IMR-90 (cell line): Measurements from ENCODE around the gene BRME1. TPM values are rescaled to one million over a fixed set of nuclear protein-coding genes. Genes with fewer than 3 reads are reported as not detected.
A peak's percentile ranks its signal among the peaks of the same experiment; 100 is the strongest.

Experiments used
- ATAC-seq: fragments of 200-7000 bp; cut with Tn5 transposase; 2 replicates; pipeline ENCODE4 v1.9.1; 2020; ENCODE audit warnings: low read depth, mild to moderate bottlenecking, moderate library complexity
- BruUV-seq: library from RNA; stranded (reverse); fragments of 400-500 nt; replicated peaks from 2 replicates; lab custom pipeline; 2021; lab: Mats Ljungman, UMichigan
- CTCF ChIA-PET: fragments of 300-600 bp; formaldehyde crosslinking; extraction: SDS; loops from one replicate; lab custom pipeline; 2021; ENCODE audit warnings: antibody characterized with exemption; lab: Yijun Ruan, JAX
- POLR2A ChIA-PET: fragments of 300-600 bp; sonication (Branson Sonifier 250); formaldehyde crosslinking; loops from one replicate; lab custom pipeline; 2022; ENCODE audit warnings: antibody characterized with exemption; ENCODE audit not compliant: unreplicated experiment; lab: Charles Lee
- DNase-seq: peaks from one replicate; pipeline ENCODE4 v3.0.0; 2013
- H2AFZ ChIP-seq: replicated peaks from 2 replicates; pipeline ENCODE3; 2013; ENCODE audit warnings: low read length, mild to moderate bottlenecking; ENCODE audit not compliant: poor library complexity
- H2AK5ac ChIP-seq: 2 replicates; pipeline ENCODE4 v1.6.1; 2013; ENCODE audit warnings: low read depth, low read length, inconsistent platforms
- H2AK9ac ChIP-seq: replicated peaks from 2 replicates; pipeline ENCODE3; 2013; ENCODE audit warnings: mild to moderate bottlenecking, low read depth, low read length, moderate library complexity; ENCODE audit not compliant: poor library complexity
- H2BK120ac ChIP-seq: 2 replicates; pipeline ENCODE4 v1.6.1; 2013; ENCODE audit warnings: low read depth, low read length, inconsistent platforms
- H2BK15ac ChIP-seq: 3 replicates; pipeline ENCODE4 v1.6.1; 2013; ENCODE audit warnings: low read depth, low read length, inconsistent platforms
- H2BK20ac ChIP-seq: 2 replicates; pipeline ENCODE4 v1.6.1; 2013; ENCODE audit warnings: low read depth, mild to moderate bottlenecking, inconsistent platforms, low read length, moderate library complexity
- H2BK5ac ChIP-seq: 2 replicates; pipeline ENCODE4 v1.6.1; 2013; ENCODE audit warnings: mild to moderate bottlenecking, low read depth, low read length, inconsistent platforms; ENCODE audit not compliant: poor library complexity, severe bottlenecking
- H3K14ac ChIP-seq: replicated peaks from 2 replicates; pipeline ENCODE4 v1.6.1; 2013; ENCODE audit warnings: low read depth, low read length, inconsistent platforms
- H3K18ac ChIP-seq: 2 replicates; pipeline ENCODE4 v1.6.1; 2013; ENCODE audit warnings: low read depth, low read length, control low read depth
- H3K23ac ChIP-seq: 2 replicates; pipeline ENCODE4 v1.6.1; 2013; ENCODE audit warnings: low read depth, low read length, inconsistent platforms
- H3K27ac ChIP-seq: 2 replicates; pipeline ENCODE4 v1.5.1; 2013; ENCODE audit warnings: mild to moderate bottlenecking, control low read depth, low read length; ENCODE audit not compliant: insufficient read depth
- H3K27me3 ChIP-seq: 2 replicates; pipeline ENCODE4 v1.6.1; 2013; ENCODE audit warnings: low read length; ENCODE audit not compliant: control insufficient read depth, insufficient read depth
- H3K36me3 ChIP-seq: 2 replicates; pipeline ENCODE4 v1.6.1; 2013; ENCODE audit warnings: low read length, mixed read lengths; ENCODE audit not compliant: control insufficient read depth, insufficient read depth
- H3K4ac ChIP-seq: 2 replicates; pipeline ENCODE4 v1.6.1; 2013; ENCODE audit warnings: low read depth, low read length, inconsistent platforms
- H3K4me1 ChIP-seq: 2 replicates; pipeline ENCODE4 v1.6.1; 2013; ENCODE audit warnings: low read length, mixed read lengths; ENCODE audit not compliant: control insufficient read depth, insufficient read depth
- H3K4me2 ChIP-seq: 2 replicates; pipeline ENCODE4 v1.6.1; 2013; ENCODE audit warnings: low read depth, mild to moderate bottlenecking, control low read depth, low read length, moderate library complexity
- H3K4me3 ChIP-seq: 2 replicates; pipeline ENCODE4 v1.5.1; 2013; ENCODE audit warnings: low read depth, mild to moderate bottlenecking, control low read depth, low read length, moderate library complexity; ENCODE audit not compliant: insufficient read depth
- H3K56ac ChIP-seq: 2 replicates; pipeline ENCODE4 v1.6.1; 2013; ENCODE audit warnings: low read length, inconsistent platforms; ENCODE audit not compliant: insufficient read depth; ENCODE audit errors: extremely low read depth
- H3K79me1 ChIP-seq, 2 experiments: 2 replicates each; pipeline ENCODE4 v1.6.1; 2013; ENCODE audit warnings: low read length in 2 of 2, inconsistent platforms in 1 of 2, low read depth in 1 of 2
- H3K9ac ChIP-seq: 2 replicates; pipeline ENCODE4 v1.6.1; 2013; ENCODE audit warnings: low read depth, low read length, control low read depth
- H3K9me1 ChIP-seq: 2 replicates; pipeline ENCODE4 v1.6.1; 2013; ENCODE audit warnings: low read length, inconsistent platforms; ENCODE audit not compliant: insufficient read depth
- H3K9me3 ChIP-seq: 2 replicates; pipeline ENCODE4 v1.6.1; 2013; ENCODE audit warnings: low read length; ENCODE audit not compliant: control insufficient read depth, insufficient read depth
- H4K20me1 ChIP-seq: 2 replicates; pipeline ENCODE4 v1.6.1; 2013; ENCODE audit warnings: low read length, inconsistent platforms; ENCODE audit not compliant: insufficient read depth
- H4K5ac ChIP-seq: 2 replicates; pipeline ENCODE4 v1.6.1; 2013; ENCODE audit warnings: mild to moderate bottlenecking, low read depth, low read length, control low read depth
- H4K8ac ChIP-seq, 2 experiments: 2 replicates each; pipeline ENCODE4 v1.6.1; 2013; ENCODE audit warnings: low read depth in 2 of 2, low read length in 2 of 2, control low read depth in 1 of 2, inconsistent platforms in 1 of 2
- H4K91ac ChIP-seq: 2 replicates; pipeline ENCODE4 v1.6.1; 2013; ENCODE audit warnings: low read depth, low read length, inconsistent platforms; ENCODE audit not compliant: insufficient read depth
- BHLHE40 ChIP-seq: fragments of 150-350 bp; IDR thresholded peaks from 2 replicates; pipeline ENCODE4 v1.6.1; 2016; ENCODE audit warnings: mild to moderate bottlenecking, low read depth, low read length
- CEBPB ChIP-seq: IDR thresholded peaks from 2 replicates; pipeline ENCODE4 v1.6.1; 2012; ENCODE audit warnings: low read depth, low read length, improper control_type of control experiment
- CHD1 ChIP-seq: IDR thresholded peaks from 2 replicates; pipeline ENCODE4 v1.6.1; 2012; ENCODE audit warnings: low read depth, low read length, improper control_type of control experiment
- CTCF ChIP-seq: conservative IDR thresholded peaks from 2 replicates; pipeline ENCODE4 v1.5.1; 2012; ENCODE audit warnings: mild to moderate bottlenecking, low read depth, low read length, improper control_type of control experiment
- ELK1 ChIP-seq: fragments of 150-350 bp; IDR thresholded peaks from 2 replicates; pipeline ENCODE4 v1.6.1; 2016; ENCODE audit warnings: low read depth, mild to moderate bottlenecking, low read length, moderate library complexity, borderline replicate concordance
- MAZ ChIP-seq: IDR thresholded peaks from 2 replicates; pipeline ENCODE4 v1.6.1; 2012; ENCODE audit warnings: low read depth, mild to moderate bottlenecking, low read length, improper control_type of control experiment, moderate library complexity, borderline replicate concordance
- MXI1 ChIP-seq: IDR thresholded peaks from 2 replicates; pipeline ENCODE4 v1.6.1; 2012; ENCODE audit warnings: low read depth, mild to moderate bottlenecking, low read length, moderate library complexity, borderline replicate concordance
- POLR2A ChIP-seq: IDR thresholded peaks from 2 replicates; pipeline ENCODE4 v1.6.1; 2012; ENCODE audit warnings: mild to moderate bottlenecking, low read depth, low read length
- RAD21 ChIP-seq: IDR thresholded peaks from 2 replicates; pipeline ENCODE4 v1.6.1; 2012; ENCODE audit warnings: low read length, improper control_type of control experiment
- RCOR1 ChIP-seq: IDR thresholded peaks from 2 replicates; pipeline ENCODE4 v1.6.1; 2012; ENCODE audit warnings: mild to moderate bottlenecking, low read length, improper control_type of control experiment; ENCODE audit not compliant: insufficient replicate concordance
- RFX5 ChIP-seq: IDR thresholded peaks from 2 replicates; pipeline ENCODE4 v1.8.0; 2012; ENCODE audit warnings: low read depth, mild to moderate bottlenecking, low read length, moderate library complexity
- USF2 ChIP-seq: fragments of 150-350 bp; IDR thresholded peaks from 2 replicates; pipeline ENCODE4 v1.6.1; 2017; ENCODE audit warnings: mild to moderate bottlenecking, antibody characterized with exemption, low read length, low read depth
- WGBS, 2 experiments: methylation state at CpG; one replicate each; pipeline versions ENCODE4 v1.1.5 to v1.1.7; 2013; ENCODE audit warnings: missing lambda C conversion rate in 2 of 2; ENCODE audit not compliant: insufficient read length in 1 of 2; ENCODE audit errors: extremely low coverage in 2 of 2; 5-methylcytosine and 5-hydroxymethylcytosine counted together
- dilution Hi-C: fragments of 300-500 bp; cut with HindIII; formaldehyde crosslinking; loops from one replicate; pipeline ENCODE4 v1.14.3; 2018; ENCODE audit warnings: low sequenced_read_pairs; ENCODE audit not compliant: unreplicated experiment
- in situ Hi-C: fragments of 300-500 bp; cut with MboI; formaldehyde crosslinking; loops from 3 replicates; pipeline ENCODE4 v1.14.3; 2019; ENCODE audit warnings: low sequenced_read_pairs, inconsistent platforms, mixed read lengths
- intact Hi-C: fragments of 100-400 bp; cut with micrococcal nuclease; formaldehyde crosslinking; loops from 2 replicates; pipeline ENCODE4 v1.10.0; 2022
- polyA plus RNA-seq, 3 experiments: library from polyadenylated mRNA; depleted of rRNA; stranded (reverse); fragments of >200 nt; gene quantifications; 2 replicates each; pipeline ENCODE4 v1.2.3, GENCODE V29; 2012; ENCODE audit warnings: low replicate concordance in 1 of 3
- total RNA-seq: library from RNA; depleted of rRNA; stranded (reverse); fragments of >200 nt; gene quantifications from 2 replicates; pipeline ENCODE4 v1.2.3, GENCODE V29; 2012

Gene BRME1
- total and polyA plus RNA-seq, 2 of the 4 experiments (the other 2 are of a cell fraction): 0.18 to 0.38 TPM

- CTCF ChIA-PET: interaction anchor here (1.5 kb wide), 1 partner anchor 14 kb away, joined by 7 read pairs; no protein-coding TSS in a partner anchor
- Histone ChIP-seq H3K4me3 (peak overlapping the region; percentile 34), H2AFZ (peak overlapping the region; percentile 93), H3K27ac (peak overlapping the region; percentile 99), H3K4me2 (peak overlapping the region; percentile 81), H2BK5ac (peak overlapping the region; percentile 99), H3K9me3 (no peaks in the 10 kb centered on the region), H4K5ac (peak overlapping the region; percentile 77), H3K36me3 (no peaks in the 10 kb centered on the region), H4K91ac (peak overlapping the region; percentile 97), H3K14ac (peak overlapping the region; percentile 99), H2AK9ac (peak overlapping the region; percentile 90), H3K27me3 (no peaks in the 10 kb centered on the region), H3K18ac (peak overlapping the region; percentile 92), H2AK5ac (peak overlapping the region; percentile 98), H3K9me1 (peaks cover 18% of the 10 kb centered on the region), H3K4ac (peak overlapping the region; percentile 99), H3K23ac (peak overlapping the region; percentile 97; the same call in 1 of the 2 replicates), H3K56ac (peak overlapping the region; percentile 97), H4K8ac (peak overlapping the region; percentile 86 to 97), H3K4me1 (peaks cover 43% of the 10 kb centered on the region), H2BK20ac (peak overlapping the region; percentile 93), H3K79me1 (peaks cover 21 to 67% of the 10 kb centered on the region in 2 experiments), H2BK120ac (peak overlapping the region; percentile 99), H2BK15ac (peak overlapping the region; percentile 99; the same call in 2 of the 3 replicates), H3K9ac (peak overlapping the region; percentile 81), H4K20me1 (peaks cover 5% of the 10 kb centered on the region)
- DNase-seq (peak; percentile 91), ATAC-seq (peak; percentile 59)
- intact Hi-C loops: no loop called here
- no CpG with 5 or more reads among the region's 47 CpGs for WGBS, 2 experiments
- in situ Hi-C loops: loop anchor here (10.0 to 25.0 kb wide), 2 partner anchors 693 to 1060 kb away; partner anchors contain the start of genes HOOK2, IER2, JUNB and STX10
- POLR2A ChIA-PET: interaction anchor here (0.5 to 1.1 kb wide), 6 partner anchors 8 to 663 kb away, joined by 3 to 12 read pairs (median 4); no protein-coding TSS in a partner anchor
- no TSS peak for BruUV-seq
- dilution Hi-C loops: no loop called here
- TF ChIP-seq RCOR1: peak; percentile 86
- TF ChIP-seq MAZ: peak; percentile 94
- TF ChIP-seq CEBPB: no peak
- TF ChIP-seq MXI1: no peak
- TF ChIP-seq ELK1: no peak
- TF ChIP-seq RFX5: no peak
- peak; percentile 28; the same call in 1 of the 2 replicates for TF ChIP-seq RAD21
- 0 out of 2 replicates have a peak, but pooled peaks have one; percentile 18 for TF ChIP-seq CTCF
- TF ChIP-seq CHD1: no peak; the same call in none of the 2 replicates
- TF ChIP-seq POLR2A: peak; percentile 85
- TF ChIP-seq USF2: no peak
- TF ChIP-seq BHLHE40: no peak
Observed at GRCh38 chr19:13847407-13848339, 58.2 kb downstream of the BRME1 start.
